Measurements from ENCODE around the gene CLIC5.

DNA sequence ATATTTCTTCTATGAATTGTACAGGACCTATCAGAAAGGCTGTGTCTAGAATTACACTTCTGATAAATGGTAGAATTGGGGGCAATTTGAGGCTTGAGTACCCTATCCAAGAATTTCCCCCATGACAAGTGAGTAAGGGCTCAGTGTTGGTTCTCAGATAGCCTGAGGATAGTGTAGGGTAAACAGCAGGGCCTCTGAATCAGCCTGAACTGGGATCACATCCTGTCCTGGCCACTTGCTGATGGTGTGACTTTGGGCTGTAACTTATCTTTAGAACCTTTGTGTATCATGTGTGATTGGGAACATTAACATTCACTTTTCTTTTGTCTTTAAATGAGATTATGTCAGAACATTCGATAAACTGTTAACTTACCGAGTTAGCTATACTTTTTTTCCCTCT lies 151.0 kb downstream of the CLIC5 start:
- TF ChIP-seq EP300 (IDR thresholded peaks at IDR 0.05) = no peak
- TF ChIP-seq, protein P1, sequence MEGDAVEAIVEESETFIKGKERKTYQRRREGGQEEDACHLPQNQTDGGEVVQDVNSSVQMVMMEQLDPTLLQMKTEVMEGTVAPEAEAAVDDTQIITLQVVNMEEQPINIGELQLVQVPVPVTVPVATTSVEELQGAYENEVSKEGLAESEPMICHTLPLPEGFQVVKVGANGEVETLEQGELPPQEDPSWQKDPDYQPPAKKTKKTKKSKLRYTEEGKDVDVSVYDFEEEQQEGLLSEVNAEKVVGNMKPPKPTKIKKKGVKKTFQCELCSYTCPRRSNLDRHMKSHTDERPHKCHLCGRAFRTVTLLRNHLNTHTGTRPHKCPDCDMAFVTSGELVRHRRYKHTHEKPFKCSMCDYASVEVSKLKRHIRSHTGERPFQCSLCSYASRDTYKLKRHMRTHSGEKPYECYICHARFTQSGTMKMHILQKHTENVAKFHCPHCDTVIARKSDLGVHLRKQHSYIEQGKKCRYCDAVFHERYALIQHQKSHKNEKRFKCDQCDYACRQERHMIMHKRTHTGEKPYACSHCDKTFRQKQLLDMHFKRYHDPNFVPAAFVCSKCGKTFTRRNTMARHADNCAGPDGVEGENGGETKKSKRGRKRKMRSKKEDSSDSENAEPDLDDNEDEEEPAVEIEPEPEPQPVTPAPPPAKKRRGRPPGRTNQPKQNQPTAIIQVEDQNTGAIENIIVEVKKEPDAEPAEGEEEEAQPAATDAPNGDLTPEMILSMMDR (IDR thresholded peaks at IDR 0.05) = no peak

Data from gastroesophageal sphincter (tissue), 3 donors.